Measurements from ENCODE around the gene RPL22. TPM values are rescaled to one million over a fixed set of nuclear protein-coding genes. Genes with fewer than 3 reads are reported as not detected.

Gene RPL22
- total RNA-seq, 4 donors from 2014 or later, result 149 to 243 (median 178) TPM

- TF ChIP-seq, protein P1, sequence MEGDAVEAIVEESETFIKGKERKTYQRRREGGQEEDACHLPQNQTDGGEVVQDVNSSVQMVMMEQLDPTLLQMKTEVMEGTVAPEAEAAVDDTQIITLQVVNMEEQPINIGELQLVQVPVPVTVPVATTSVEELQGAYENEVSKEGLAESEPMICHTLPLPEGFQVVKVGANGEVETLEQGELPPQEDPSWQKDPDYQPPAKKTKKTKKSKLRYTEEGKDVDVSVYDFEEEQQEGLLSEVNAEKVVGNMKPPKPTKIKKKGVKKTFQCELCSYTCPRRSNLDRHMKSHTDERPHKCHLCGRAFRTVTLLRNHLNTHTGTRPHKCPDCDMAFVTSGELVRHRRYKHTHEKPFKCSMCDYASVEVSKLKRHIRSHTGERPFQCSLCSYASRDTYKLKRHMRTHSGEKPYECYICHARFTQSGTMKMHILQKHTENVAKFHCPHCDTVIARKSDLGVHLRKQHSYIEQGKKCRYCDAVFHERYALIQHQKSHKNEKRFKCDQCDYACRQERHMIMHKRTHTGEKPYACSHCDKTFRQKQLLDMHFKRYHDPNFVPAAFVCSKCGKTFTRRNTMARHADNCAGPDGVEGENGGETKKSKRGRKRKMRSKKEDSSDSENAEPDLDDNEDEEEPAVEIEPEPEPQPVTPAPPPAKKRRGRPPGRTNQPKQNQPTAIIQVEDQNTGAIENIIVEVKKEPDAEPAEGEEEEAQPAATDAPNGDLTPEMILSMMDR (IDR thresholded peaks at IDR 0.05; ENCODE audit: low read depth), result no peak
Observed at GRCh38 chr1:6205849-6206519, 6.6 kb upstream of the RPL22 start, which contains the start of gene RNF207. Gene RNF207 (plus strand): TSS chr1:6206119. CDS start chr1:6206536, 417 bp downstream.

DNA sequence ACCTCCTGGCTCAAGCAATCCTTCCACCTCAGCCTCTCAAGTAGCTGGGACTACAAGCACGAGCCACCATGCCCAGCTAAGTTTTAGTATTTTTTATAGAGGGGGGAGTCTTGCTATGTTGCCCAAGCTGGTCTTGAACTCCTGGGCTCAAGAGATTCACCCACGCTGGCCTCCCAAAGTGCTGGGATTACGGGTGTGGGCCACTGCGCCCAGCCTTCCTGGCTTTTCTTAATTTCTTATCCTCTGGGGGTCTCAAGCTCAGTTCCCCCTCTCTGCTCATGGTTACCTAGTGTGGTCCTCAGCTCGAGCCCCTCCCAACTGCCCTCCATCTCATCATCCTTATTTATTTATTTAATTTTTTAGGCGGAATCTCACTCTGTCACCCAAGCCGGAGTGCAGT is 2.9 kb upstream of the RPL22 start:
- TF ChIP-seq, protein P1 (IDR thresholded peaks at IDR 0.05; ENCODE audit: low read depth), result no peak

- TF ChIP-seq, protein P1 (IDR thresholded peaks at IDR 0.05; ENCODE audit: low read depth), result no peak
Observed at GRCh38 chr1:6200188-6200809, 904 bp upstream of the RPL22 start.

- TF ChIP-seq, protein P1 (IDR thresholded peaks at IDR 0.05; ENCODE audit: low read depth), result no peak
Observed at GRCh38 chr1:6198646-6199297, 623 bp downstream of the RPL22 start.

DNA sequence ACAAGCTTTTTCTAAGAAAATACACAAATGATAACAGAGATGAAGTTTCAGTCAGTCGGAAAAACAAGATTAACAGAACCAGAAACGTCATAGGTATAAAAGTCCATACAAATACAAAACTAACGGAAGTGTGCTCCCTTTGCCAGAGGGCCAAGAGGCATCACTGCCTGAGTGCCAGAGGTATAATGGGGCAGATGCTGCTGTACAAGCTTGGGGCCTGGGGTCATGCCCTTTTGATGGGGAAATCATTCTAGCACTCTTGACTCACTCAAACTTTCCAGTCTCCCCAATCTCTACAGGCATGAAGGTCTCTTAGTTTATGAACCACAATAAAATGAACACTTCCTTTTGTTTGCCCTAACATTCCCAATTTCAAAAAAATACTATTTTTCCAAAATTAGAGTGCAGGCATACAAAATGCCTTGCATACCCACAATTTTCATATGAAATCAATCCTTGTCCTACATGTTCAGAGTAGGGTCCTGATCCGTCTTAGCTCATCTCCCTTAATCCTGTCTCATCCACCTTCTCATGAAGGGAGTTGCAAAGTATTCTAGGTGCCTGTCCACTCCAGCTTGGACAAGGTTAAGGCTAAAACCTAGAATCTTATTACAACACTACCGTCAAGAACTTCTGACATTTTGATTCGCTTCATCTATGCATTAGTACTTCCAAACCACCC is 1.5 kb downstream of the RPL22 start:
- TF ChIP-seq, protein P1 (IDR thresholded peaks at IDR 0.05; ENCODE audit: low read depth), result no peak

GRCh38 chr1:6191968-6192367 is 7.4 kb downstream of the RPL22 start:
- TF ChIP-seq, protein P1 (IDR thresholded peaks at IDR 0.05; ENCODE audit: low read depth), result no peak

- TF ChIP-seq, protein P1 (IDR thresholded peaks at IDR 0.05; ENCODE audit: low read depth), result no peak
Observed at GRCh38 chr1:6188466-6188865, 10.9 kb downstream of the RPL22 start.

Measured in subcutaneous adipose tissue (tissue), 4 donors.